ENCODE results near the gene ENPP5.
"Not testable (repeated sequence)": the region's sequence is repeated elsewhere in the genome, so short reads cannot be mapped to it uniquely, and the experiment has no call there.

ENPP5 gene

DNA sequence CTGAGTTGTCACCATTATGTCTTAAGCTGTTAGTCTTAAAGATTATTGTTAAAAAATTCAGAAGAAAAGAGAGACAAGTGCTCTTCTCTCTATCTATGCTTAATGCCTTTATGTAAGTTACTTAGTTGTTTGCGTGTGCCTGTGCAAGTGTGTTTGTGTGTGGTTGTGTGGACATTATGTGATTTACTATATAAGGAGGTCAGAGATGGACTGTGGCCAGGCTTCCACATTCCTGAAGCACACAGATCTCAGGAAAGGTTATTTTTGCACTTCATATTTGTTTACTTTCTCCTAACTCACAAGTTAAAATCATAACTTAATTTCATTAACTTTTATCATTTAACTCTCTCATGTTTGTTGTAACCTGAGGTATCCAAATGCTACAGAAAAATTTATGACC, 26.5 kb downstream of the ENPP5 start:
- TF ChIP-seq, protein P1, sequence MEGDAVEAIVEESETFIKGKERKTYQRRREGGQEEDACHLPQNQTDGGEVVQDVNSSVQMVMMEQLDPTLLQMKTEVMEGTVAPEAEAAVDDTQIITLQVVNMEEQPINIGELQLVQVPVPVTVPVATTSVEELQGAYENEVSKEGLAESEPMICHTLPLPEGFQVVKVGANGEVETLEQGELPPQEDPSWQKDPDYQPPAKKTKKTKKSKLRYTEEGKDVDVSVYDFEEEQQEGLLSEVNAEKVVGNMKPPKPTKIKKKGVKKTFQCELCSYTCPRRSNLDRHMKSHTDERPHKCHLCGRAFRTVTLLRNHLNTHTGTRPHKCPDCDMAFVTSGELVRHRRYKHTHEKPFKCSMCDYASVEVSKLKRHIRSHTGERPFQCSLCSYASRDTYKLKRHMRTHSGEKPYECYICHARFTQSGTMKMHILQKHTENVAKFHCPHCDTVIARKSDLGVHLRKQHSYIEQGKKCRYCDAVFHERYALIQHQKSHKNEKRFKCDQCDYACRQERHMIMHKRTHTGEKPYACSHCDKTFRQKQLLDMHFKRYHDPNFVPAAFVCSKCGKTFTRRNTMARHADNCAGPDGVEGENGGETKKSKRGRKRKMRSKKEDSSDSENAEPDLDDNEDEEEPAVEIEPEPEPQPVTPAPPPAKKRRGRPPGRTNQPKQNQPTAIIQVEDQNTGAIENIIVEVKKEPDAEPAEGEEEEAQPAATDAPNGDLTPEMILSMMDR (IDR thresholded peaks at IDR 0.05; ENCODE audit: insufficient read depth, low read length, poor library complexity, severe bottlenecking) = no peak
- Histone ChIP-seq H3K4me3 (replicated peaks; ENCODE audit: low read depth, low read length) (no peak overlapping the region), H3K36me3 (ENCODE audit: control insufficient read depth, insufficient read depth, low read length) (peaks cover 1% of the 10 kb centered on the region), H3K27me3 (replicated peaks; ENCODE audit: control insufficient read depth, insufficient read depth, low read length) (no peaks in the 10 kb centered on the region)
- DNase-seq (ENCODE audit: extremely low read depth, insufficient read length) = no peak

DNA sequence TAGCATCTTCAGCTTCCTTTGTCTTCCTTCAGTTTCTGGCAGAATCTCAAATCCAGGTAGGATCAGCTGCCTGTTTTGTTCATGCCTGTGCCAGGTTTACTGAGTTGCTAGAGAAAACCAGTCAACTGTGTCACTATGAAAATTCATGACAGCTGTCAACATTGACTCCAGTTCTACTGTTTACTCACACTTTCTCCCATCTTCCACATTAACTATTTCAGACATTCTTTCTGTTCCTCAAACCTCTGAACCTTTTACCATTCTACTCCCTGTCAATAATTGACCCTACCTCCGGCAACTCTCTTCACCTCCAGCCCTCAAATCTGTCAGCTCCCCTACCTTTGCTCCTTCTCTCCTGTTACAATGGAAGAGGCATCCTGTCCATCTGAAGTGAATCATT, 32.5 kb downstream of the ENPP5 start:
- TF ChIP-seq, protein P1 (IDR thresholded peaks at IDR 0.05; ENCODE audit: insufficient read depth, low read length, poor library complexity, severe bottlenecking) = no peak
- Histone ChIP-seq H3K4me3 (replicated peaks; ENCODE audit: low read depth, low read length) (no peak overlapping the region), H3K27me3 (replicated peaks; ENCODE audit: control insufficient read depth, insufficient read depth, low read length) (no peaks in the 10 kb centered on the region), H3K36me3 (ENCODE audit: control insufficient read depth, insufficient read depth, low read length) (peaks cover 1% of the 10 kb centered on the region)
- DNase-seq (ENCODE audit: extremely low read depth, insufficient read length) = no peak

DNA sequence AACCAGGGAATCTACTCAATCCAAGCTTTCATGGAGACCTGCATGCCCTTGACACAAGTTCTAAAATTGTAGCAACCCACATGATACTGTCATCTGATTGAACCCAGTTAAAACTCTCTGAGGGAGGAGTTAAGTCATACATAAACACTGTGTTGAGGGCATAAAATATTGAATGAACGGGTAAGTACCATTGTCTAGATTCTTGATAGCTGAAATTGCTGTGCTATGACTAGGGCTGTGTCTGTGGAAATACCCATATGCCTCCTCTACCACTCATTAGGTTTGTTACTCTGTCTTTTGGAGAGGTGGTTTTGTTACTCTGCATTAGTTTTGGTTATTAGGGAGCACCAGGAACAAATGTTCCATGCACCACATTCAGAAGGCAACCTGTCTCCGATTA, 33.4 kb downstream of the ENPP5 start:
- DNase-seq (ENCODE audit: extremely low read depth, insufficient read length) = no peak
- no peaks in the 10 kb centered on the region for H3K27me3 ChIP-seq (replicated peaks; ENCODE audit: control insufficient read depth, insufficient read depth, low read length)
- no peaks in the 10 kb centered on the region; the same call in none of the 2 replicates for H3K36me3 ChIP-seq (ENCODE audit: control insufficient read depth, insufficient read depth, low read length)
- no peak overlapping the region for H3K4me3 ChIP-seq (replicated peaks; ENCODE audit: low read depth, low read length)
- TF ChIP-seq, protein P1 (IDR thresholded peaks at IDR 0.05; ENCODE audit: insufficient read depth, low read length, poor library complexity, severe bottlenecking) = no peak

DNA sequence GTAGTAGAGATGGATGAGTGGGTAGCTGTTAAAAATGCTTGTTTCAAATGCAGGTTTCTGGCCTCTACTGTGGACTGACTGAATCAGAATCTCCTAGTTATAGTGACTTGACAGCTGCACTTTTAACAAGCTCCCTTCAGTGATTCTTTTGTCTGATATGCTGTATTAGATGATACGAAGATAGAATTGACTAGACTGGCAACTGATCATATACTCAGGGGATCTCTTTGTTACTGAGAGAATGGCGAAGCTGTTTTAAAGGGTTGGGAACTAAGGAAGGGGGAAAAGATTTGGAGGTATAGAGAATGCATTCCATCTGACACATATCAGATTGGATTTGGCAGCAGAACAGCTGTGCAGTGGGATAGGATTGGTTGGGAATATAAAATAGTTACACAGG, 33.9 kb downstream of the ENPP5 start:
- H3K4me3 ChIP-seq (replicated peaks; ENCODE audit: low read depth, low read length) = no peak overlapping the region
- TF ChIP-seq, protein P1 (IDR thresholded peaks at IDR 0.05; ENCODE audit: insufficient read depth, low read length, poor library complexity, severe bottlenecking) = no peak
- H3K27me3 ChIP-seq (replicated peaks; ENCODE audit: control insufficient read depth, insufficient read depth, low read length) = no peaks in the 10 kb centered on the region
- H3K36me3 ChIP-seq (ENCODE audit: control insufficient read depth, insufficient read depth, low read length) = no peaks in the 10 kb centered on the region; the same call in none of the 2 replicates
- DNase-seq (ENCODE audit: extremely low read depth, insufficient read length) = no peak

DNA sequence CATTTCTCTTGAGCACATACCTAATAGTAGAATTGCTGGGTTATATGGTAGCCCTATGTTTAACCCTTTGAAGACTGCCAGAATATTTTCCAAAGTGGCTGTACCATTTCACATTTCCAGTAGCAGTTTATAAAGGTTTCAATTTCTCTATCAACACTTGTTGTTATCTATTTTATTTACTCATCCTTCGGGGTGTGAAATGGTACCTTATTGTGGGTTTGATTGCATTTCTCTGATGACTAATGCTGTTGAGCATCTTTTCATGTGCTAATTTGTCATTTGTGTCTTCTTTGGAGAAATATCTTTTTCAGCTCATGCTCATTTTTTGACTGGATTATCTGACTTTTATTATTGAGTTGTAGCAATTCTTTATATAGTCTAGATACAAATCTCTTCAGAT, 35.6 kb downstream of the ENPP5 start:
- DNase-seq (ENCODE audit: extremely low read depth, insufficient read length) = no peak
- no peaks in the 10 kb centered on the region; the same call in none of the 2 replicates for H3K36me3 ChIP-seq (ENCODE audit: control insufficient read depth, insufficient read depth, low read length)
- no peak overlapping the region for H3K4me3 ChIP-seq (replicated peaks; ENCODE audit: low read depth, low read length)
- TF ChIP-seq, protein P1 (IDR thresholded peaks at IDR 0.05; ENCODE audit: insufficient read depth, low read length, poor library complexity, severe bottlenecking) = no peak
- no peaks in the 10 kb centered on the region for H3K27me3 ChIP-seq (replicated peaks; ENCODE audit: control insufficient read depth, insufficient read depth, low read length)

DNA sequence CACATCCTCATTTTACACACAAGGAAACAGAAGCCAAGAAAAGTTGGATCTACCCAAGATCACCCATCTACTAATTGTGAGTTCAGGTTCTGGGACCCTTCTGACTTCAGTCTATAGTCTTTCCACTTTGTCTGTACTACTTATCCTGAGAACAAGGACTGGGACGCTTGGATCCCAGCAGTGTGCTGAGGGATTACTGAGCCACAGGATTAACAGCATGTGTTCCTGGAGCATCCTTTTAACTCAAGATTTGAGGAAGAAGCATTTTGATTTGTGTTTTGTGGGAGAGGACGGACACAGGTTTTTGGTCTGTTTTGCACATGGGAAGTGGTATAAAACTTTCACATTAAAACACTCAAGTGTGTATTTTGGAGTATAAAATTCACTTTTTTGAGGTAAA, 36.6 kb downstream of the ENPP5 start:
- no peak for DNase-seq (ENCODE audit: extremely low read depth, insufficient read length)
- H3K27me3 ChIP-seq (replicated peaks; ENCODE audit: control insufficient read depth, insufficient read depth, low read length) = no peaks in the 10 kb centered on the region
- H3K4me3 ChIP-seq (replicated peaks; ENCODE audit: low read depth, low read length) = no peak overlapping the region
- H3K36me3 ChIP-seq (ENCODE audit: control insufficient read depth, insufficient read depth, low read length) = no peaks in the 10 kb centered on the region
- TF ChIP-seq, protein P1 (IDR thresholded peaks at IDR 0.05; ENCODE audit: insufficient read depth, low read length, poor library complexity, severe bottlenecking) = no peak

DNA sequence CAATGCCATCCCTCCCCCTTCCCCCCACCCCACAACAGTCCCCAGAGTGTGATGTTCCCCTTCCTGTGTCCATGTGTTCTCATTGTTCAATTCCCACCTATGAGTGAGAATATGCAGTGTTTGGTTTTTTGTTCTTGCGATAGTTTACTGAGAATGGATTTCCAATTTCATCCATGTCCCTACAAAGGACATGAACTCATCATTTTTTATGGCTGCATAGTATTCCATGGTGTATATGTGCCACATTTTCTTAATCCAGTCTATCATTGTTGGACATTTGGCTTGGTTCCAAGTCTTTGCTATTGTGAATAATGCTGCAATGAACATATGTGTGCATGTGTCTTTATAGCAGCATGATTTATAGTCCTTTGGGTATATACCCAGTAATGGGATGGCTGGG, 39.5 kb downstream of the ENPP5 start:
- not testable (repeated sequence) for H3K27me3 ChIP-seq (replicated peaks; ENCODE audit: control insufficient read depth, insufficient read depth, low read length); H3K36me3 ChIP-seq (ENCODE audit: control insufficient read depth, insufficient read depth, low read length); DNase-seq (ENCODE audit: extremely low read depth, insufficient read length); H3K4me3 ChIP-seq (replicated peaks; ENCODE audit: low read depth, low read length)
